Measurements from ENCODE around the gene CAPN13. TPM values are rescaled to one million over a fixed set of nuclear protein-coding genes. Genes with fewer than 3 reads are reported as not detected.

Gene CAPN13
- total and polyA plus RNA-seq, 10 of the 15 experiments (the other 5 are each of a cell fraction or from before 2014, with no cell fraction given): 0.03 to 0.10 (median 0.06) TPM; not detected in 7

DNA sequence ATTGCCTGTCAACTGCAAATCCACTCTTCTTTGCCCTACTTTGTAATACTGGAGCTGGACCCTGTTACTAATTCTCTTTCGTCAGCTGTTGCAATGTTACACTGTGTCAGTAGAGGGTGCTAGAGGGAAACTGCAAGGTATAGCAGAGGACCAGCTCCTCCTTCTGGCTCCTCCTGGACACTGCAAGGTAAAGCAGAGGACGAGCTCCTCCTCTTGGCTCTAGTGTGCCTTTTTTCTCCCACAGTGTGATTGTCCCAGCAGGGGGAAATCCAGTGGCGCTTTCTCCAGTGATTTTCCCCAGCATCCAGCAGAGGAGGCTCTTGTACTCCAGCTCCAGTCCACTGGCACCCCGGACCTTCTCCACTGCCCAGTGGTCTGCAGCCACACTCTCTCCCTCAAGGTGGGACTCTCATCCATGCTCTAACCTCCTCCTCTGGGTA lies 95.6 kb downstream of the CAPN13 start (continued):
- TF ChIP-seq, protein P1, sequence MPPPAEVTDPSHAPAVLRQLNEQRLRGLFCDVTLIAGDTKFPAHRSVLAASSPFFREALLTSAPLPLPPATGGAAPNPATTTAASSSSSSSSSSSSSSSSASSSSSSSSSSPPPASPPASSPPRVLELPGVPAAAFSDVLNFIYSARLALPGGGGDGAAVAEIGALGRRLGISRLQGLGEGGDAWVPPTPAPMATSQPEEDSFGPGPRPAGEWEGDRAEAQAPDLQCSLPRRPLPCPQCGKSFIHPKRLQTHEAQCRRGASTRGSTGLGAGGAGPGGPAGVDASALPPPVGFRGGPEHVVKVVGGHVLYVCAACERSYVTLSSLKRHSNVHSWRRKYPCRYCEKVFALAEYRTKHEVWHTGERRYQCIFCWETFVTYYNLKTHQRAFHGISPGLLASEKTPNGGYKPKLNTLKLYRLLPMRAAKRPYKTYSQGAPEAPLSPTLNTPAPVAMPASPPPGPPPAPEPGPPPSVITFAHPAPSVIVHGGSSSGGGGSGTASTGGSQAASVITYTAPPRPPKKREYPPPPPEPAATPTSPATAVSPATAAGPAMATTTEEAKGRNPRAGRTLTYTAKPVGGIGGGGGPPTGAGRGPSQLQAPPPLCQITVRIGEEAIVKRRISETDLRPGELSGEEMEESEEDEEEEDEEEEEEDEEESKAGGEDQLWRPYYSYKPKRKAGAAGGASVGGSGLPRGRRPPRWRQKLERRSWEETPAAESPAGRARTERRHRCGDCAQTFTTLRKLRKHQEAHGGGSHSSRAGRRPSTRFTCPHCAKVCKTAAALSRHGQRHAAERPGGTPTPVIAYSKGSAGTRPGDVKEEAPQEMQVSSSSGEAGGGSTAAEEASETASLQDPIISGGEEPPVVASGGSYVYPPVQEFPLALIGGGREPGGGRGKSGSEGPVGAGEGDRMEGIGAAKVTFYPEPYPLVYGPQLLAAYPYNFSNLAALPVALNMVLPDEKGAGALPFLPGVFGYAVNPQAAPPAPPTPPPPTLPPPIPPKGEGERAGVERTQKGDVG (CRISPR knock-in tag; IDR thresholded peaks at IDR 0.05): no peak
- TF ChIP-seq SUPT20H (IDR thresholded peaks at IDR 0.05; ENCODE audit: borderline replicate concordance, control insufficient read depth, low read depth, low read length): no peak
- no peak for TF ChIP-seq MXI1 (IDR thresholded peaks at IDR 0.05; ENCODE audit: low read depth, low read length)
- 0 out of 2 replicates have a peak, but pooled peaks have one; percentile 41 for TF ChIP-seq TCF12 (IDR thresholded peaks at IDR 0.05; ENCODE audit: low read depth, low read length)
- TF ChIP-seq, protein P2, sequence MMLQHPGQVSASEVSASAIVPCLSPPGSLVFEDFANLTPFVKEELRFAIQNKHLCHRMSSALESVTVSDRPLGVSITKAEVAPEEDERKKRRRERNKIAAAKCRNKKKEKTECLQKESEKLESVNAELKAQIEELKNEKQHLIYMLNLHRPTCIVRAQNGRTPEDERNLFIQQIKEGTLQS (IDR thresholded peaks at IDR 0.05; ENCODE audit: borderline replicate concordance, extremely low read depth, low read depth, low read length): peak; percentile 71; the same call in 1 of the 2 replicates
- TF ChIP-seq POU2F2 (IDR thresholded peaks at IDR 0.05; ENCODE audit: borderline replicate concordance, low read depth, low read length): peak; percentile 78; the same call in 1 of the 3 replicates
- TF ChIP-seq, protein P3, sequence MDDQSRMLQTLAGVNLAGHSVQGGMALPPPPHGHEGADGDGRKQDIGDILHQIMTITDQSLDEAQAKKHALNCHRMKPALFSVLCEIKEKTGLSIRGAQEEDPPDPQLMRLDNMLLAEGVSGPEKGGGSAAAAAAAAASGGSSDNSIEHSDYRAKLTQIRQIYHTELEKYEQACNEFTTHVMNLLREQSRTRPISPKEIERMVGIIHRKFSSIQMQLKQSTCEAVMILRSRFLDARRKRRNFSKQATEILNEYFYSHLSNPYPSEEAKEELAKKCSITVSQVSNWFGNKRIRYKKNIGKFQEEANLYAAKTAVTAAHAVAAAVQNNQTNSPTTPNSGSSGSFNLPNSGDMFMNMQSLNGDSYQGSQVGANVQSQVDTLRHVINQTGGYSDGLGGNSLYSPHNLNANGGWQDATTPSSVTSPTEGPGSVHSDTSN (IDR thresholded peaks at IDR 0.05; ENCODE audit: insufficient replicate concordance, low read depth, low read length): no peak
- no peak for TF ChIP-seq ESRRA (IDR thresholded peaks at IDR 0.05; ENCODE audit: low read length)
- TF ChIP-seq TBL1XR1 (IDR thresholded peaks at IDR 0.05; ENCODE audit: low read depth, low read length): peak; percentile 44; the same call in 1 of the 2 replicates
- peak; percentile 84 for TF ChIP-seq YY1 (IDR thresholded peaks at IDR 0.05; ENCODE audit: low read depth, low read length)
- no peak for TF ChIP-seq ASH2L (IDR thresholded peaks at IDR 0.05; ENCODE audit: borderline replicate concordance, low read depth)
- TF ChIP-seq IRF4 (IDR thresholded peaks at IDR 0.05; ENCODE audit: low read depth, low read length): peak; percentile 76
- TF ChIP-seq MTA3 (IDR thresholded peaks at IDR 0.05; ENCODE audit: borderline replicate concordance, low read length): no peak
- no peak for TF ChIP-seq SMAD1 (IDR thresholded peaks at IDR 0.05; ENCODE audit: low read depth, partially characterized antibody)
- peak; percentile 45 for TF ChIP-seq SP1 (IDR thresholded peaks at IDR 0.05; ENCODE audit: low read depth, low read length)
- TF ChIP-seq NRF1 (conservative IDR thresholded peaks at IDR 0.05; ENCODE audit: low read depth, low read length): no peak
- peak; percentile 61; the same call in 1 of the 2 replicates for TF ChIP-seq NFYA (IDR thresholded peaks at IDR 0.05; ENCODE audit: borderline replicate concordance, low read depth, low read length)
- no peak for TF ChIP-seq SREBF1 (IDR thresholded peaks at IDR 0.05; ENCODE audit: low read length)
- no peak for TF ChIP-seq PAX8 (IDR thresholded peaks at IDR 0.05)
- TF ChIP-seq, protein P4, sequence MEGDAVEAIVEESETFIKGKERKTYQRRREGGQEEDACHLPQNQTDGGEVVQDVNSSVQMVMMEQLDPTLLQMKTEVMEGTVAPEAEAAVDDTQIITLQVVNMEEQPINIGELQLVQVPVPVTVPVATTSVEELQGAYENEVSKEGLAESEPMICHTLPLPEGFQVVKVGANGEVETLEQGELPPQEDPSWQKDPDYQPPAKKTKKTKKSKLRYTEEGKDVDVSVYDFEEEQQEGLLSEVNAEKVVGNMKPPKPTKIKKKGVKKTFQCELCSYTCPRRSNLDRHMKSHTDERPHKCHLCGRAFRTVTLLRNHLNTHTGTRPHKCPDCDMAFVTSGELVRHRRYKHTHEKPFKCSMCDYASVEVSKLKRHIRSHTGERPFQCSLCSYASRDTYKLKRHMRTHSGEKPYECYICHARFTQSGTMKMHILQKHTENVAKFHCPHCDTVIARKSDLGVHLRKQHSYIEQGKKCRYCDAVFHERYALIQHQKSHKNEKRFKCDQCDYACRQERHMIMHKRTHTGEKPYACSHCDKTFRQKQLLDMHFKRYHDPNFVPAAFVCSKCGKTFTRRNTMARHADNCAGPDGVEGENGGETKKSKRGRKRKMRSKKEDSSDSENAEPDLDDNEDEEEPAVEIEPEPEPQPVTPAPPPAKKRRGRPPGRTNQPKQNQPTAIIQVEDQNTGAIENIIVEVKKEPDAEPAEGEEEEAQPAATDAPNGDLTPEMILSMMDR (IDR thresholded peaks at IDR 0.05 in 2 of 3, conservative IDR thresholded peaks at IDR 0.05 in 1 of 3; ENCODE audit: control insufficient read depth in 2 of 3, extremely low read depth in 1 of 3, insufficient read depth in 1 of 3, low read depth in 3 of 3, low read length in 3 of 3): peak; percentile 100; a peak in 5 of 6 replicates
- TF ChIP-seq RELA (IDR thresholded peaks at IDR 0.05; ENCODE audit: borderline replicate concordance, partially characterized antibody): no peak
- TF ChIP-seq, protein P5, sequence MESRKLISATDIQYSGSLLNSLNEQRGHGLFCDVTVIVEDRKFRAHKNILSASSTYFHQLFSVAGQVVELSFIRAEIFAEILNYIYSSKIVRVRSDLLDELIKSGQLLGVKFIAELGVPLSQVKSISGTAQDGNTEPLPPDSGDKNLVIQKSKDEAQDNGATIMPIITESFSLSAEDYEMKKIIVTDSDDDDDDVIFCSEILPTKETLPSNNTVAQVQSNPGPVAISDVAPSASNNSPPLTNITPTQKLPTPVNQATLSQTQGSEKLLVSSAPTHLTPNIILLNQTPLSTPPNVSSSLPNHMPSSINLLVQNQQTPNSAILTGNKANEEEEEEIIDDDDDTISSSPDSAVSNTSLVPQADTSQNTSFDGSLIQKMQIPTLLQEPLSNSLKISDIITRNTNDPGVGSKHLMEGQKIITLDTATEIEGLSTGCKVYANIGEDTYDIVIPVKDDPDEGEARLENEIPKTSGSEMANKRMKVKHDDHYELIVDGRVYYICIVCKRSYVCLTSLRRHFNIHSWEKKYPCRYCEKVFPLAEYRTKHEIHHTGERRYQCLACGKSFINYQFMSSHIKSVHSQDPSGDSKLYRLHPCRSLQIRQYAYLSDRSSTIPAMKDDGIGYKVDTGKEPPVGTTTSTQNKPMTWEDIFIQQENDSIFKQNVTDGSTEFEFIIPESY (IDR thresholded peaks at IDR 0.05): no peak

All from GM12878 (cell line).